Fibroblast of lung (primary cell): ENCODE data around the gene TTLL11. TPM values are rescaled to one million over a fixed set of nuclear protein-coding genes. Genes with fewer than 3 reads are reported as not detected.
A peak's percentile ranks its signal among the peaks of the same experiment; 100 is the strongest.

Experiments used
- DNase-seq, 2 donors: peaks; one replicate each; pipeline versions ENCODE4 v3.0.0 to v3.0.0-alpha.2; 2010; ENCODE audit warnings: low read depth in 2 of 2
- H2AFZ ChIP-seq: 2 replicates; pipeline ENCODE4 v1.5.1; 2012; ENCODE audit warnings: low read length, control low read depth, inconsistent platforms
- H3K27ac ChIP-seq: 2 replicates; pipeline ENCODE4 v1.5.1; 2011; ENCODE audit warnings: low read length, control low read depth; ENCODE audit not compliant: insufficient read depth
- H3K27me3 ChIP-seq: 2 replicates; pipeline ENCODE4 v1.5.1; 2011; ENCODE audit warnings: mild to moderate bottlenecking, low read length; ENCODE audit not compliant: control insufficient read depth, insufficient read depth
- H3K36me3 ChIP-seq: 2 replicates; pipeline ENCODE4 v1.5.1; 2011; ENCODE audit warnings: low read length; ENCODE audit not compliant: control insufficient read depth, insufficient read depth
- H3K4me1 ChIP-seq: 2 replicates; pipeline ENCODE4 v1.5.1; 2011; ENCODE audit warnings: low read length; ENCODE audit not compliant: control insufficient read depth, insufficient read depth; ENCODE audit errors: extremely low read depth
- H3K4me2 ChIP-seq: 2 replicates; pipeline ENCODE4 v1.5.1; 2011; ENCODE audit warnings: low read length, control low read depth; ENCODE audit not compliant: insufficient read depth; ENCODE audit errors: extremely low read depth
- H3K4me3 ChIP-seq, 4 experiments: fragments of 200-600 bp in 1 of 4; sonication (generic) in 1 of 4; replicated peaks in 1 of 4; 2 replicates each; pipeline ENCODE4 v1.5.1; 2011 to 2016; ENCODE audit warnings: low read length in 4 of 4, low read depth in 3 of 4, mild to moderate bottlenecking in 3 of 4, control low read depth in 2 of 4, inconsistent platforms in 1 of 4, mixed read lengths in 1 of 4; ENCODE audit not compliant: insufficient read depth in 1 of 4; ENCODE audit errors: control extremely low read depth in 1 of 4
- H3K79me2 ChIP-seq: 2 replicates; pipeline ENCODE4 v1.5.1; 2012; ENCODE audit warnings: mild to moderate bottlenecking, low read length, inconsistent platforms; ENCODE audit not compliant: control insufficient read depth, insufficient read depth
- H3K9ac ChIP-seq: 2 replicates; pipeline ENCODE4 v1.5.1; 2011; ENCODE audit warnings: mild to moderate bottlenecking, low read length, control low read depth; ENCODE audit not compliant: insufficient read depth
- H3K9me3 ChIP-seq: 2 replicates; pipeline ENCODE4 v1.5.1; 2012; ENCODE audit warnings: low read depth, low read length; ENCODE audit not compliant: control insufficient read depth, insufficient read depth
- H4K20me1 ChIP-seq: 2 replicates; pipeline ENCODE4 v1.5.1; 2011; ENCODE audit warnings: low read length; ENCODE audit not compliant: control insufficient read depth, insufficient read depth; ENCODE audit errors: extremely low read depth
- CTCF ChIP-seq, 2 donors: IDR thresholded peaks in 1 of 2; conservative IDR thresholded peaks in 1 of 2; 1 replicate in 1 of 2; 2 replicates in 1 of 2; pipeline ENCODE4 v1.5.1; 2011 to 2012; ENCODE audit warnings: low read length in 2 of 2, control low read depth in 1 of 2, inconsistent platforms in 1 of 2, low read depth in 1 of 2, mild to moderate bottlenecking in 1 of 2
- EZH2 ChIP-seq: IDR thresholded peaks from 2 replicates; pipeline ENCODE4 v1.5.1; 2012; ENCODE audit warnings: low read length, control low read depth, mild to moderate bottlenecking; ENCODE audit errors: missing control alignments
- polyA plus RNA-seq, 2 donors: library from polyadenylated mRNA; depleted of rRNA in 1 of 2; stranded (reverse) in 1 of 2; unstranded in 1 of 2; fragments of >200 nt; gene quantifications; 2 replicates each; pipeline ENCODE4 v1.2.1, GENCODE V29; 2011 to 2012; ENCODE audit warnings: missing spikeins in 1 of 2
- total RNA-seq: library from RNA; depleted of rRNA; stranded (reverse); fragments of >200 nt; gene quantifications from 2 replicates; pipeline ENCODE4 v1.2.1, GENCODE V29; 2014

TTLL11 gene
- total and polyA plus RNA-seq, 2 donors (not counting 1 experiment from before 2014, with no cell fraction given) = 3.9 to 4.8 TPM

DNA sequence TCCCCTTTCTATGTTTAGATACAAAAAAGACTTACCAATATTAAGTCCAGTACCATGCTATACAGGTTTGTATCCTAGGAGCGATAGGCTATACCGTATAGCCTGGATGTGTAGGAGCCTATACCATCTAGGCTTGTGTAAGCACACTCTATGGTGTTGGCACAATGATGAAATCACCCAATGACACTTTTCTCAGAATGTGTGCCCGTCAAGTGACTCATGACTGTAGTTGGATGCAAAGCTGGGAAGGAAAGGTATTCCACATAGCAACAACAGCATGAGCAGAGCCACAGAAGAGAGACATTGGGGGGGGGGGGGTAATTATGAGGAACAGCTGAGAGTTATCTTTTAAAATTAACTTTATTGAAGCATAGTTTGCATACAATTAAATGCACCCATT lies 63.2 kb downstream of the TTLL11 start:
- no peaks in the 10 kb centered on the region for H4K20me1 ChIP-seq
- H3K4me3 ChIP-seq = no peak overlapping the region
- H3K4me2 ChIP-seq = no peak overlapping the region
- H3K79me2 ChIP-seq = no peaks in the 10 kb centered on the region
- no peaks in the 10 kb centered on the region for H3K4me1 ChIP-seq
- no peaks in the 10 kb centered on the region for H3K9me3 ChIP-seq
- no peaks in the 10 kb centered on the region for H3K36me3 ChIP-seq
- DNase-seq = no peak
- TF ChIP-seq CTCF (conservative IDR thresholded peaks at IDR 0.05 in 1 of 2, IDR thresholded peaks at IDR 0.05 in 1 of 2; ENCODE audit: low read depth in 1 of 2, low read length in 2 of 2) (no peak), EZH2 (no peak)
- no peaks in the 10 kb centered on the region for H3K27me3 ChIP-seq
- no peak overlapping the region for H3K9ac ChIP-seq
- H3K27ac ChIP-seq = no peak overlapping the region
- H2AFZ ChIP-seq = no peak overlapping the region

DNA sequence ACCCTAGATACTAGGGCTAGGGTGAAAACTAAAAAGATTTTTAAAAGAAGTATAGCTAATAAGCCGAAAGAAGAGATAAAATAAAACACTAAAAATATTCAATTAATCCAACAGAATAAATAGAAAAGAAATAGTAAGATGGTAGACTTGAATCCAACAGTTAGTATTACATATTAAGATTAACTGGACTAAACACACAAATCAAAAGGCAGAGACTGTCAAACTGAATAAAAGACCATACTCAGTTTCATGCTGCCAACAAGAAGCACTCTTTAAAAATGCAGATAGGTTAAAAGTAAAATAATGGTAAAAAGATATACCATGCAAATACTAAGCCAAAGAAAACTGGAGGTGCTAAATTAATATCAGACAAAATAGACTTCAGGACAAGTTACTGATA lies 65.0 kb downstream of the TTLL11 start:
- no peak overlapping the region for H3K4me3 ChIP-seq
- no peak overlapping the region for H3K27ac ChIP-seq
- no peaks in the 10 kb centered on the region for H3K27me3 ChIP-seq
- no peaks in the 10 kb centered on the region for H3K9me3 ChIP-seq
- H3K36me3 ChIP-seq = no peaks in the 10 kb centered on the region
- no peaks in the 10 kb centered on the region for H4K20me1 ChIP-seq
- no peak for DNase-seq
- no peak overlapping the region for H3K4me2 ChIP-seq
- no peaks in the 10 kb centered on the region for H3K79me2 ChIP-seq
- TF ChIP-seq EZH2 = no peak
- no peak for TF ChIP-seq CTCF (conservative IDR thresholded peaks at IDR 0.05 in 1 of 2, IDR thresholded peaks at IDR 0.05 in 1 of 2; ENCODE audit: low read depth in 1 of 2, low read length in 2 of 2)
- no peaks in the 10 kb centered on the region for H3K4me1 ChIP-seq
- no peak overlapping the region for H3K9ac ChIP-seq
- no peak overlapping the region for H2AFZ ChIP-seq

DNA sequence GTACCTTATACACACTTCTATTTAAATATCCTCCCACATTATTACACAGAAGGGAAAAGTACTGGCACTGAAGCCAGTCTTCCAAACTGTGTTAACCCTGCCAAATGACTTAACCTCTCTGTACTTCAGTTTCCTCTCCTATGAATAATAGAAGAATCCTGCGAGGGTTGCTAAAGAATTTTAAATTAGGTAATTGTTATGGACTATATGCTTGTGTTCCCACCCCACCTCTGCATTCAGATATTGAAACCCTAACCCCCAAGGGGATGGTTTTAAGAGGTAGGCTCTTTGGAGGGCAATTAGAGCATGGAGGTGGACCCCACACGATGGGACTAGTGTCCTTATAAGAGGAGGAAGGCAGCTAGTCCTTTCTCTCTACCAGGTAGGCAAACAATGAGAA lies 72.7 kb downstream of the TTLL11 start:
- no peak overlapping the region for H3K27ac ChIP-seq
- H2AFZ ChIP-seq = no peak overlapping the region
- H3K9ac ChIP-seq = no peak overlapping the region
- no peak overlapping the region for H3K4me3 ChIP-seq
- no peak overlapping the region for H3K4me2 ChIP-seq
- no peaks in the 10 kb centered on the region for H3K9me3 ChIP-seq
- H3K36me3 ChIP-seq = no peaks in the 10 kb centered on the region
- no peaks in the 10 kb centered on the region for H3K27me3 ChIP-seq
- no peaks in the 10 kb centered on the region for H3K79me2 ChIP-seq
- TF ChIP-seq EZH2 (no peak), CTCF (conservative IDR thresholded peaks at IDR 0.05 in 1 of 2, IDR thresholded peaks at IDR 0.05 in 1 of 2; ENCODE audit: low read depth in 1 of 2, low read length in 2 of 2) (no peak)
- DNase-seq = peak in 1 of 2 donors; percentile 40
- no peaks in the 10 kb centered on the region for H4K20me1 ChIP-seq
- no peaks in the 10 kb centered on the region for H3K4me1 ChIP-seq
